Endothelial cell of umbilical vein (primary cell): ENCODE data around the gene PGF.

Experiments
- EZH2 ChIP-seq: IDR thresholded peaks from 2 replicates; pipeline ENCODE4 v1.6.1; 2012; ENCODE audit warnings: borderline replicate concordance, low read depth, mild to moderate bottlenecking, moderate library complexity, low read length, inconsistent platforms; ENCODE audit not compliant: severe bottlenecking
- JUN ChIP-seq: IDR thresholded peaks from 2 replicates; pipeline ENCODE4 v1.6.1; 2011; ENCODE audit warnings: borderline replicate concordance, low read depth; ENCODE audit not compliant: insufficient read length, insufficient read depth
- MYC ChIP-seq: IDR thresholded peaks from one replicate; pipeline ENCODE4 v1.6.1; 2011; ENCODE audit warnings: mild to moderate bottlenecking, low read depth, low read length
- POLR2A ChIP-seq: IDR thresholded peaks from 2 replicates; pipeline ENCODE4 v1.6.1; 2012; ENCODE audit warnings: low read depth, mild to moderate bottlenecking, control low read depth, low read length
- POLR2AphosphoS5 ChIP-seq: IDR thresholded peaks from 2 replicates; pipeline ENCODE4 v1.6.1; 2012; ENCODE audit warnings: low read depth, mild to moderate bottlenecking, control low read depth, low read length, moderate library complexity; ENCODE audit not compliant: insufficient read depth
- TF ChIP-seq, protein P1 (sequence below), 2 donors: IDR thresholded peaks; 1 replicate in 1 of 2; 2 replicates in 1 of 2; pipeline ENCODE4 v1.5.1; 2011; ENCODE audit warnings: low read length in 2 of 2, mild to moderate bottlenecking in 2 of 2, moderate library complexity in 2 of 2, control low read depth in 1 of 2, inconsistent platforms in 1 of 2, low read depth in 1 of 2; ENCODE audit not compliant: insufficient read depth in 1 of 2; ENCODE audit errors: extremely low read depth in 1 of 2
- TF ChIP-seq, protein P2 (sequence below): IDR thresholded peaks from 2 replicates; pipeline ENCODE4 v1.6.1; 2011; ENCODE audit not compliant: insufficient read depth, insufficient read length

DNA sequence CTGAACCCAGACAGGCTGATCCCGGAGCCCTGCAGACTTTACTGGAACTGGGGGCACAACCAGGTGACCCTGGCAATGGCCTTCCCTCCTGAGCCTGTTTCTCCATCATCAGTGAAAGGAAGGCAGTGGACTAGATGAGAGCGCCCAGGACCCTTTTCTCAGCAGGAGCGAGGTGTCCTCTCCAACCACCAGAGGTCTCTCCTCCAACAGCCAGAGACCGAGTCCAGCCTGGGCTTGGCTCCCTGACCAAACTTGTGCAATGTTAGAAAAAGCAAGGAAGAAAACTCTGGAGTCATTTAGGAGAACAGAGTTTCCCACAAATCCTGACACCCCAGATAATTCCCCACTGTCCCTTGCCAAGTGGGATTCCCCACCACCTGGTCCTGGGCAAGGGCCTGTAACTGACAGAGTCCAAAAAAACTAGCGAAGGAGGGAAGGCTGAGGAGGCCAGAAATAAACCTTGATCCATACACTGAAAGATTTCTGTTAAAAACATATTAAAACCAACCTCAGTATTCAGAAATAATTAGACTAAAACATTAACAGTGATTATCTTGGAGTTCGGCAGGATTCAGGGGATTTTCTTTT is 41.3 kb downstream of the PGF start:
- TF ChIP-seq, protein P1, sequence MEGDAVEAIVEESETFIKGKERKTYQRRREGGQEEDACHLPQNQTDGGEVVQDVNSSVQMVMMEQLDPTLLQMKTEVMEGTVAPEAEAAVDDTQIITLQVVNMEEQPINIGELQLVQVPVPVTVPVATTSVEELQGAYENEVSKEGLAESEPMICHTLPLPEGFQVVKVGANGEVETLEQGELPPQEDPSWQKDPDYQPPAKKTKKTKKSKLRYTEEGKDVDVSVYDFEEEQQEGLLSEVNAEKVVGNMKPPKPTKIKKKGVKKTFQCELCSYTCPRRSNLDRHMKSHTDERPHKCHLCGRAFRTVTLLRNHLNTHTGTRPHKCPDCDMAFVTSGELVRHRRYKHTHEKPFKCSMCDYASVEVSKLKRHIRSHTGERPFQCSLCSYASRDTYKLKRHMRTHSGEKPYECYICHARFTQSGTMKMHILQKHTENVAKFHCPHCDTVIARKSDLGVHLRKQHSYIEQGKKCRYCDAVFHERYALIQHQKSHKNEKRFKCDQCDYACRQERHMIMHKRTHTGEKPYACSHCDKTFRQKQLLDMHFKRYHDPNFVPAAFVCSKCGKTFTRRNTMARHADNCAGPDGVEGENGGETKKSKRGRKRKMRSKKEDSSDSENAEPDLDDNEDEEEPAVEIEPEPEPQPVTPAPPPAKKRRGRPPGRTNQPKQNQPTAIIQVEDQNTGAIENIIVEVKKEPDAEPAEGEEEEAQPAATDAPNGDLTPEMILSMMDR (IDR thresholded peaks at IDR 0.05; ENCODE audit: extremely low read depth in 1 of 2, insufficient read depth in 1 of 2, low read depth in 1 of 2, low read length in 2 of 2) = peak; percentile 85 to 87
- TF ChIP-seq MYC = no peak
- TF ChIP-seq, protein P2, sequence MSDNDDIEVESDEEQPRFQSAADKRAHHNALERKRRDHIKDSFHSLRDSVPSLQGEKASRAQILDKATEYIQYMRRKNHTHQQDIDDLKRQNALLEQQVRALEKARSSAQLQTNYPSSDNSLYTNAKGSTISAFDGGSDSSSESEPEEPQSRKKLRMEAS = no peak
- no peak for TF ChIP-seq POLR2A
- no peak for TF ChIP-seq POLR2AphosphoS5
- TF ChIP-seq JUN = no peak
- TF ChIP-seq EZH2 = no peak
